Activated gamma-delta T cell treated with anti-CD3 and anti-CD28 coated beads, Interleukin-2, amount 50 U/mL, for 16 hours (primary cell): ENCODE results near the gene GRAMD1A.

Experiments used
- DNase-seq: peaks from one replicate; pipeline ENCODE4 v3.0.0-alpha.2; 2020; ENCODE audit warnings: low read depth

GRAMD1A gene

GRCh38 chr19:35055715-35056179 is 55.6 kb downstream of the GRAMD1A start:
- DNase-seq = no peak

GRCh38 chr19:35056513-35057063 is 56.5 kb downstream of the GRAMD1A start:
- DNase-seq = no peak

GRCh38 chr19:35058370-35058769 is 58.2 kb downstream of the GRAMD1A start:
- no peak for DNase-seq

GRCh38 chr19:35059006-35059798 is 59.1 kb downstream of the GRAMD1A start:
- DNase-seq = no peak

- no peak for DNase-seq
These were observed 59.6 kb downstream of the GRAMD1A start for GRCh38 chr19:35059799-35060091.

GRCh38 chr19:35060160-35060855 is 60.2 kb downstream of the GRAMD1A start:
- DNase-seq = no peak

- no peak for DNase-seq
These were observed 61.7 kb downstream of the GRAMD1A start for GRCh38 chr19:35061583-35062373.

- no peak for DNase-seq
These were observed 62.8 kb downstream of the GRAMD1A start for GRCh38 chr19:35062942-35063341.

GRCh38 chr19:35063940-35064818 is 64.1 kb downstream of the GRAMD1A start:
- no peak for DNase-seq

- no peak for DNase-seq
These were observed 65.5 kb downstream of the GRAMD1A start for GRCh38 chr19:35065574-35065973.

- DNase-seq = no peak
These were observed 66.0 kb downstream of the GRAMD1A start for GRCh38 chr19:35066121-35066520.

GRCh38 chr19:35066691-35067563 is 66.8 kb downstream of the GRAMD1A start:
- DNase-seq = peak; percentile 87

GRCh38 chr19:35068941-35069634 is 69.0 kb downstream of the GRAMD1A start:
- DNase-seq = no peak

- DNase-seq = no peak
These were observed 69.6 kb downstream of the GRAMD1A start for GRCh38 chr19:35069696-35070095.

GRCh38 chr19:35070471-35070870 is 70.3 kb downstream of the GRAMD1A start:
- DNase-seq = no peak

GRCh38 chr19:35073516-35073915 is 73.4 kb downstream of the GRAMD1A start:
- DNase-seq = no peak

GRCh38 chr19:35073941-35074340 is 73.8 kb downstream of the GRAMD1A start:
- no peak for DNase-seq

- no peak for DNase-seq
These were observed 74.5 kb downstream of the GRAMD1A start for GRCh38 chr19:35074426-35075201.
